ENCODE measurements around the gene MMP12.

DNA sequence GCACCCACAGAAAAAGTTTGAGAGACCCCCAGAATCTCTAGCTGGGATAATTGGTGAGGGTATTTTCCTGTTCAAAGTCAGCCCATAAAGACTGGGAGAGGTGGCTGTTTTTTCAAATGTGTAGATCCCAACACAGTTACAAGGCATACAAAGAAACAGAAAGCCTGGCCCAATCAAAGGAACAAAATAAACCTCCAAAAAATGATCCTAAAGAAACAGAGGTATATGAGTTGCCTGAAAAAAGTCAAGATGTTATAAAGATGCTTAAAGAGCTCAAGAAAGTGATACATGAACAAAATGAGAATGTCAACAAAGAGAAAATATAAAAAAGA, 40.2 kb upstream of the MMP12 start:
- no peak for TF ChIP-seq EZH2 (IDR thresholded peaks at IDR 0.05)
- TF ChIP-seq POLR2AphosphoS5 (IDR thresholded peaks at IDR 0.05; ENCODE audit: borderline replicate concordance, low read depth, low read length): no peak

Measured in SK-N-MC (cell line).